Measurements from ENCODE around the gene SLC7A10. TPM values are rescaled to one million over a fixed set of nuclear protein-coding genes. Genes with fewer than 3 reads are reported as not detected.

The SLC7A10 gene
- total RNA-seq, 4 donors from 2014 or later = not detected

DNA sequence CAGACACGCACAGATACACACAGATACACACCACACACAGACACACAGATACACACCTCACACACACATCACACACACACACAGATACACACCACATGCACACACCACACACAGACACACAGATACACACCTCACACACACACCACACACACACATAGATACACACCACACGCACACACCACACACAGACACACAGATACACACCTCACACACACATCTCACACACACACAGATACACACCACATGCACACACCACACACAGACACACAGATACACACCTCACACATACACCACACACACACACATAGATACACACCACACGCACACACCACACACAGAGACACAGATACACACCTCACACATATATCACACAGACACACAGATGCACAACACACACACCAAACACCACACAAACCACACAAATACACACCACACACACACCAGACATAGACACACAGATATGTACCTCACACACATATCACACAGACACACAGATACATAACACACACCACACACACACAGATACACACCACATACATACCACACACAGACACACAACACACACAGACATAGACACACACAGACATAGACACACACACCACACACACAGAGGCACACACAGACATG is 24.2 kb upstream of the SLC7A10 start:
- Histone ChIP-seq H3K27ac (no peak overlapping the region), H3K9me3 (peaks cover 0 to 6% of the 10 kb centered on the region in 2 donors), H3K36me3 (no peaks in the 10 kb centered on the region), H3K4me3 (no peak overlapping the region), H3K4me1 (no peaks in the 10 kb centered on the region), H3K27me3 (no peaks in the 10 kb centered on the region)
- TF ChIP-seq, protein P1, sequence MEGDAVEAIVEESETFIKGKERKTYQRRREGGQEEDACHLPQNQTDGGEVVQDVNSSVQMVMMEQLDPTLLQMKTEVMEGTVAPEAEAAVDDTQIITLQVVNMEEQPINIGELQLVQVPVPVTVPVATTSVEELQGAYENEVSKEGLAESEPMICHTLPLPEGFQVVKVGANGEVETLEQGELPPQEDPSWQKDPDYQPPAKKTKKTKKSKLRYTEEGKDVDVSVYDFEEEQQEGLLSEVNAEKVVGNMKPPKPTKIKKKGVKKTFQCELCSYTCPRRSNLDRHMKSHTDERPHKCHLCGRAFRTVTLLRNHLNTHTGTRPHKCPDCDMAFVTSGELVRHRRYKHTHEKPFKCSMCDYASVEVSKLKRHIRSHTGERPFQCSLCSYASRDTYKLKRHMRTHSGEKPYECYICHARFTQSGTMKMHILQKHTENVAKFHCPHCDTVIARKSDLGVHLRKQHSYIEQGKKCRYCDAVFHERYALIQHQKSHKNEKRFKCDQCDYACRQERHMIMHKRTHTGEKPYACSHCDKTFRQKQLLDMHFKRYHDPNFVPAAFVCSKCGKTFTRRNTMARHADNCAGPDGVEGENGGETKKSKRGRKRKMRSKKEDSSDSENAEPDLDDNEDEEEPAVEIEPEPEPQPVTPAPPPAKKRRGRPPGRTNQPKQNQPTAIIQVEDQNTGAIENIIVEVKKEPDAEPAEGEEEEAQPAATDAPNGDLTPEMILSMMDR (IDR thresholded peaks at IDR 0.05) = no peak
- TF ChIP-seq POLR2A (IDR thresholded peaks at IDR 0.05) = no peak
- no peak for DNase-seq
- intact Hi-C loops (cut with DNase I; ENCODE audit: low total_unique reads) = no loop called here

DNA sequence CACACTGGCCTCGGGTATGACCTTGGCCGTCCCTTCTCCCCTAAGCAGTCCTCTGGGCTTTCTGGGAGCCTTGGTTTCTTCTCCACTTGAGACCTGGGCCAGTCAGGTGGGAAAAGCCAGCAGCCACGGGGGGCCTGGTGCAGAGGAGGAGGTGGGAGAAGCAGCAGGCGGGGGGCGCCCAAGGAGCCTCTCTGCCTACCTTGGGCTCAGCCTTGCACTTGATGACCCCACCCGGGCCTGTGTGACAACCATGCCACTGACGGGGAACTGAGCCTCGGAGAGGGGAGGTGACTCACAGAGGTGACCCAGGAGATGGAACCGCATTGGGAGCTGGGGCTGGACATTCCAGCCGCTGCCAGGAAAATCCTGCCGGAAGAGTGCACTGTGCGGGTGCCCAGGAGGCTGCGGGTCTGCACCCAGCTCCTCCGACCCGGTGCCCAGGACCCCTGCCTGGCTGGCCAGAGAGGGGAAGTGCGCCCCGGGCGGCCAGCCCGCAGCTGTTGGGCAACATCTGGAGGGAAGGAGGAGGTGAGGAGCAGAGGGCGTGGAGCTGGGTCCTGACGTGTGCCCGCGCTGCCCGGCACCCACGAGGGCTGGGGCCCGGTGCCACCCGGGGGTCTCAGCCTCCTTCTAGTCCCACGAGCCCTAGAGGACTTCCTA is 23.4 kb upstream of the SLC7A10 start:
- H3K4me3 ChIP-seq = no peak overlapping the region
- H3K36me3 ChIP-seq = no peaks in the 10 kb centered on the region
- no peaks in the 10 kb centered on the region for H3K27me3 ChIP-seq
- TF ChIP-seq, protein P1 (IDR thresholded peaks at IDR 0.05) = no peak
- TF ChIP-seq POLR2A (IDR thresholded peaks at IDR 0.05) = no peak
- DNase-seq = no peak
- intact Hi-C loops (cut with DNase I; ENCODE audit: low total_unique reads) = no loop called here
- H3K4me1 ChIP-seq = no peaks in the 10 kb centered on the region
- peaks cover 0 to 6% of the 10 kb centered on the region in 2 donors for H3K9me3 ChIP-seq
- no peak overlapping the region for H3K27ac ChIP-seq

DNA sequence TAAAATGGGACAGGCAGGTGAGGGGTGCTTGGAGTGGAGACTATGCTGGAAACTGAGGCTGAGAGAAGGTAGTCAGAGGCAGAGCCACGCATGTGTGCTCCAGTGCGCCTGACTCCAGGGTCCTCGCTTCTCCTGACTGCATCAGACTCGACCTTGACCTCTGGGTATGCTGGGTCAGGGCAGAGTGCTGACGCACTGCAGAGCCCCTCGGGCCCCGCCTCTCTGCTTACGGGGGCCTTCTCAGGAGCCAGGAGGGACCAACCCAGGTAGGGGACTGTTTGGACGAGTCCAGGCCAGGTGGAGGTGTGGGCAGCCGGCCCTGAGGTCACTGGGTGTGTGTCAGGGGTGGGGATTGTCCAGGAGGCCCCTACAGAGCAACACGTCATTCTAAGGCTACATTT is 22.9 kb upstream of the SLC7A10 start:
- DNase-seq = no peak
- TF ChIP-seq, protein P1 (IDR thresholded peaks at IDR 0.05) = no peak
- TF ChIP-seq POLR2A (IDR thresholded peaks at IDR 0.05) = no peak
- no peaks in the 10 kb centered on the region for H3K27me3 ChIP-seq
- intact Hi-C loops (cut with DNase I; ENCODE audit: low total_unique reads) = no loop called here
- H3K4me3 ChIP-seq = no peak overlapping the region
- no peaks in the 10 kb centered on the region for H3K4me1 ChIP-seq
- peaks cover 0 to 6% of the 10 kb centered on the region in 2 donors for H3K9me3 ChIP-seq
- H3K36me3 ChIP-seq = no peaks in the 10 kb centered on the region
- H3K27ac ChIP-seq = no peak overlapping the region

DNA sequence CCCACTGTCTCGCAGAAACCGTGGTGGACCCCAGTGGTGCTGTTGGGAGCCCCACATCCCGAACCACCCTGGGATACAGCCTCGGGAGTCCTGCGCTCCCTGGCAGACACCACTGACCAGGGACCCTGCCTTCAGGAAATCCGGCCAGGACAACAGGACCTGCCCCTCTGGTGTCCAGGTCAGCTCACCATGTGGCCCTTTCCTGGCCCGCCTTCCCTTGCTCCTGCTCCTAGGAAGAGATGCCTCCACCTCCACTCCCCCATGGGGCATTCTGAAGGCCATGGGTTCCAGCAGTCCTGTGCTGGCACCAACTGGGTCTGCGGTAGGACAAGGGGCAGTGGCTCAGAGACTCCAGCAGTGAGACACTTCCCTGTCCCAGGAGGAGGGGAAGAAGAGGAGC is 22.5 kb upstream of the SLC7A10 start:
- Histone ChIP-seq H3K4me1 (no peaks in the 10 kb centered on the region), H3K36me3 (no peaks in the 10 kb centered on the region), H3K27me3 (no peaks in the 10 kb centered on the region), H3K9me3 (peaks cover 0 to 6% of the 10 kb centered on the region in 2 donors), H3K4me3 (no peak overlapping the region), H3K27ac (no peak overlapping the region)
- intact Hi-C loops (cut with DNase I; ENCODE audit: low total_unique reads) = no loop called here
- DNase-seq = no peak
- no peak for TF ChIP-seq POLR2A (IDR thresholded peaks at IDR 0.05)
- TF ChIP-seq, protein P1 (IDR thresholded peaks at IDR 0.05) = no peak

DNA sequence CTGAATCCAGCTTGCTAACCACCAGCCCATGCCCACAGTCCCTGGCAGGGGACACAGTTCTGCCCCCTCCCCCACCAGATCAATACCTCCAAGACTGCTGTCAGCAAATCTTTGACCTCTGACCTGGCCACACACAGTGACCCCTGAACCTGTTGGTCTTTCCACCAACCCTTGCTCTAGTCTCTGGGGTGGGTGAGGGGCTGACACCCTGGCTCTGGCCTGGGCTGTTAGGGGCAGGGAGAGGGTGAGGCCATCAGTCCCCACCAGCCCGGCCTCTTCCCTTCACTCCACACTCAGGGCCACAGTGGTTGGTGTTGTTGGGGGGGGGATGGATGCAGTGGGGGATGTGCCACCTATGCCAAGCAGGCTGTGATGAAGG is 21.8 kb upstream of the SLC7A10 start:
- Histone ChIP-seq H3K4me3 (no peak overlapping the region), H3K4me1 (no peaks in the 10 kb centered on the region), H3K27ac (no peak overlapping the region), H3K27me3 (no peaks in the 10 kb centered on the region), H3K36me3 (no peaks in the 10 kb centered on the region), H3K9me3 (peaks cover 0 to 6% of the 10 kb centered on the region in 2 donors)
- no peak for TF ChIP-seq POLR2A (IDR thresholded peaks at IDR 0.05)
- TF ChIP-seq, protein P1 (IDR thresholded peaks at IDR 0.05) = no peak
- no peak for DNase-seq
- intact Hi-C loops (cut with DNase I; ENCODE audit: low total_unique reads) = no loop called here
